ENCODE results near the gene RYR2. TPM values are rescaled to one million over a fixed set of nuclear protein-coding genes. Genes with fewer than 3 reads are reported as not detected.

RYR2 gene
- total RNA-seq, 4 donors from 2014 or later = 0.88 to 8.4 (median 5.5) TPM

DNA sequence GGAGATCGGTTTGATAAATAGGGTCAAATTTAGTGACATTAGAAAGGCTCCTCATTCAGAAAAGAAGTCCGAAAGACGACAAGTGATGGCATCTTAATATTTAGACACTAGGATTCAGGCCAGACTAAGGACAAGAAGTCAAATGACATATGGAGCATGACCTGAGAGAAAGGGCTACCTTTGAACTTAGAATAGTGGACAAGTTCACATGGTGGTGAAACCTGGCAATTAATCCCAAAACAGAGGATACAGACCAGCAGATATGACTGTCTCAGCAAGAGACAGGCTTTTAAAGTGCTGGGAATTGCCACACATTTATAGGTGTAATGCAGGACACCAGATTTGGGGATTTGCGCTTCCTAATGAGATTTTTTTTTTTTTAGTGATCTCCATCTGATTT is 703.6 kb downstream of the RYR2 start:
- Histone ChIP-seq H3K4me3 (no peak overlapping the region), H3K27me3 (no peaks in the 10 kb centered on the region), H3K9me3 (no peaks in the 10 kb centered on the region), H3K4me1 (no peaks in the 10 kb centered on the region), H3K27ac (no peak overlapping the region), H3K36me3 (no peaks in the 10 kb centered on the region)
- no peak for DNase-seq
- intact Hi-C loops (cut with DNase I; ENCODE audit: low total_unique reads) = no loop called here
- TF ChIP-seq, protein P1, sequence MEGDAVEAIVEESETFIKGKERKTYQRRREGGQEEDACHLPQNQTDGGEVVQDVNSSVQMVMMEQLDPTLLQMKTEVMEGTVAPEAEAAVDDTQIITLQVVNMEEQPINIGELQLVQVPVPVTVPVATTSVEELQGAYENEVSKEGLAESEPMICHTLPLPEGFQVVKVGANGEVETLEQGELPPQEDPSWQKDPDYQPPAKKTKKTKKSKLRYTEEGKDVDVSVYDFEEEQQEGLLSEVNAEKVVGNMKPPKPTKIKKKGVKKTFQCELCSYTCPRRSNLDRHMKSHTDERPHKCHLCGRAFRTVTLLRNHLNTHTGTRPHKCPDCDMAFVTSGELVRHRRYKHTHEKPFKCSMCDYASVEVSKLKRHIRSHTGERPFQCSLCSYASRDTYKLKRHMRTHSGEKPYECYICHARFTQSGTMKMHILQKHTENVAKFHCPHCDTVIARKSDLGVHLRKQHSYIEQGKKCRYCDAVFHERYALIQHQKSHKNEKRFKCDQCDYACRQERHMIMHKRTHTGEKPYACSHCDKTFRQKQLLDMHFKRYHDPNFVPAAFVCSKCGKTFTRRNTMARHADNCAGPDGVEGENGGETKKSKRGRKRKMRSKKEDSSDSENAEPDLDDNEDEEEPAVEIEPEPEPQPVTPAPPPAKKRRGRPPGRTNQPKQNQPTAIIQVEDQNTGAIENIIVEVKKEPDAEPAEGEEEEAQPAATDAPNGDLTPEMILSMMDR (IDR thresholded peaks at IDR 0.05) = no peak
- no peak for TF ChIP-seq POLR2A (IDR thresholded peaks at IDR 0.05)

DNA sequence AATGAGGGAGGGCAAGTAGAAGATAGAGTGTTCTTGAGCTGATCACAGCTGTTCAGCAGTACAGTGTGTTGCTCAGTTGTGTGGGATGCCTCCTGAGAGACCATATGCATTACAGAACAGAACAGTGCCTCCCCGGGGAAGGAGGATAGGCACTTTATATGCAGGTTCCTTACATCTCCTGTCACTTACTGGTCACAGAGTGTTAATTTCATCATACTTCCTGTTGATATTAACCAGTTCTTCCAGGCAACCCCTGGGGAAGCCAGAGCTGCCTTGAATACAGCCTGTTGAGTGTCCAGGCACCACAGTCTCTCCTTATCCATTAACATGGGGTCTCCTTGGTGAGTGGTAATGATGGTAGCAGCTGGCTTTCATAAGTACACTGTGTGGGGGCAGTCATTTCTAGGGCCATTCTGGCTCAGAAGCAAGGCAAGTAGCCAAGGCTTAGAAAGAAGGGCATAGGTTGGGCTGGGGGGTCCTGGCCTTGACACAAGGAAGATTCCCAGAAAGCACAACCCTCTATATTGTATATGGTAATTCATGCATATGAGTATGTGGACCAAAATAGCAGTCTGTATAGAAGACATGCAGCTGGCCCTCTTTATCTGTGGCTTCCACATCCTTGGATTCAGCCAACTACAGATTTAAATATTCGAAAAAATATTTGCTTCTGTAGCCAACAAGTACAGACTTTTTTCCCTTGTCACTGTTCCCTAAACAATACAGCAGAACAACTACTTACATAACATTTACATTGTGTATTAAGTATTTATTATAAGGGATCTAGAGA is 706.4 kb downstream of the RYR2 start:
- Histone ChIP-seq H3K4me1 (no peaks in the 10 kb centered on the region), H3K4me3 (no peak overlapping the region), H3K36me3 (no peaks in the 10 kb centered on the region), H3K9me3 (no peaks in the 10 kb centered on the region), H3K27me3 (no peaks in the 10 kb centered on the region), H3K27ac (no peak overlapping the region)
- no peak for TF ChIP-seq POLR2A (IDR thresholded peaks at IDR 0.05)
- TF ChIP-seq, protein P1 (IDR thresholded peaks at IDR 0.05) = no peak
- DNase-seq = no peak
- intact Hi-C loops (cut with DNase I; ENCODE audit: low total_unique reads) = no loop called here

DNA sequence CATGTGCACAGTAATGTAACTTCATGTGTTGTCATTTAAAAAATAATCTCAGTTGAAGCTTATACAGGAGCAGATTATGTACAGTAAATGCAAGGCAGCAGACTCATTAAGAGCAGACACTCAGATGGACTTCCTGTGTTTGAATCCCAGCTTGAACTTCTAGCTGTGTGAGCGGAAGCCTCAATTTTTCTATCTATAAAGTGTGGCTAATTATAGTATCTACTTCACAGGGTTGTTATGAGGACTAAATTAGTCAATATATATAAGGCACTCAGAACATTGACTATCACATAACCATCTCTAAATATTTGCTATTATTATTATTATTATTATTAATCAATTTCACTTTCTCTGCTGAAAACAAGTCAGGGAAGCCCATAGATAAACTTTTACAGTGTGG is 707.1 kb downstream of the RYR2 start:
- H3K4me3 ChIP-seq = no peak overlapping the region
- H3K9me3 ChIP-seq = no peaks in the 10 kb centered on the region
- H3K27me3 ChIP-seq = no peaks in the 10 kb centered on the region
- TF ChIP-seq, protein P1 (IDR thresholded peaks at IDR 0.05) = no peak
- no peak for TF ChIP-seq POLR2A (IDR thresholded peaks at IDR 0.05)
- intact Hi-C loops (cut with DNase I; ENCODE audit: low total_unique reads) = no loop called here
- H3K36me3 ChIP-seq = no peaks in the 10 kb centered on the region
- no peak for DNase-seq
- H3K4me1 ChIP-seq = no peaks in the 10 kb centered on the region
- no peak overlapping the region for H3K27ac ChIP-seq

DNA sequence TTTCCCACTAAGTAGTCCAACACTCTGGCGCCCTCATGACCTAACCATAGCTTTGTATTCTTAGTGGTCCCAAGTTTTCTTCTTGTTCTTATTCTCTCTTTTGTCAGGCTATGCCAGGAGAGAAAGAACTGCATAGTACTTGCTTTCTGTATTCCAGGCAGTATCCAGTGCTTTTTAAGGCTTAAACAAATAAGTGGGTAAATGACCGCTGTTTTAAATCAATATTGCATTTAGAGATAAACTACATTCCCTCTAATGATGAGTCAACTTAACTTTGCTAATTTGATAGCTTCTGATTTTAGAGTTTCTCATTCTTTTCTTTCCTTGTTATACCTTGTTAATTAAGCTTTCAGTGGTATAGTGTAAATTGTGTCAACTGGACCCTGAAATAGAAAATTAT is 709.1 kb downstream of the RYR2 start:
- no peak overlapping the region for H3K27ac ChIP-seq
- no peaks in the 10 kb centered on the region for H3K4me1 ChIP-seq
- intact Hi-C loops (cut with DNase I; ENCODE audit: low total_unique reads) = no loop called here
- TF ChIP-seq, protein P1 (IDR thresholded peaks at IDR 0.05) = no peak
- TF ChIP-seq POLR2A (IDR thresholded peaks at IDR 0.05) = no peak
- H3K9me3 ChIP-seq = no peaks in the 10 kb centered on the region
- no peaks in the 10 kb centered on the region for H3K36me3 ChIP-seq
- H3K4me3 ChIP-seq = no peak overlapping the region
- no peak for DNase-seq
- H3K27me3 ChIP-seq = no peaks in the 10 kb centered on the region

DNA sequence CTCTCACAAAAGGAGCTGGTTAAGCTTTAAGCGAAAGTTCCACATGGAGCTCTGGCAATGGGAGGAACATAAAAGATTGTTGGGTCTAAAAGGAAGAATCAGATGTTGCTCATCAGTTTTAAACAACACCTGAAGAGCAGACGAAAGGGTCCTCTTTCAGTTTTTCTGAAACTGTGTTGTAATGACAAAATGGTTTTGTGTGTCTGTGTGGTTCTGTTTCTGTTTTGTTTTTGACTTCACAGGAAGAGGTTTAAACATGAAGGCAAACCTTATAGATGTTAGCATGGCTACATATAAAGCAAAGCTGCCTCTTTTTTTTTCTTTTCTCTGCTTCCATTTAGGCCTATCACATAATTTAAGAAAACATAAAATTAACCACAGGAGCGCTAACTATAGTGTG is 712.6 kb downstream of the RYR2 start:
- H3K36me3 ChIP-seq = no peaks in the 10 kb centered on the region
- no peaks in the 10 kb centered on the region for H3K9me3 ChIP-seq
- no peaks in the 10 kb centered on the region for H3K4me1 ChIP-seq
- intact Hi-C loops (cut with DNase I; ENCODE audit: low total_unique reads) = no loop called here
- no peak for DNase-seq
- TF ChIP-seq, protein P1 (IDR thresholded peaks at IDR 0.05) = no peak
- no peak for TF ChIP-seq POLR2A (IDR thresholded peaks at IDR 0.05)
- no peak overlapping the region for H3K4me3 ChIP-seq
- no peaks in the 10 kb centered on the region for H3K27me3 ChIP-seq
- H3K27ac ChIP-seq = no peak overlapping the region
